K562 (cell line): ENCODE measurements around the gene ZNF668. TPM values are rescaled to one million over a fixed set of nuclear protein-coding genes. Genes with fewer than 3 reads are reported as not detected.
A peak's percentile ranks its signal among the peaks of the same experiment; 100 is the strongest.

Source experiments
- ELF2 ChIP-seq: fragments of 250-450 bp; sonication (Bioruptor Pico); IDR thresholded peaks from 2 replicates; pipeline ENCODE4 v1.5.0; 2021; ENCODE audit warnings: mild to moderate bottlenecking
- HDGF ChIP-seq: fragments of 450-650 bp; IDR thresholded peaks from 2 replicates; pipeline ENCODE4 v1.6.1; 2016
- ILF3 ChIP-seq: fragments of 450-650 bp; IDR thresholded peaks from 2 replicates; pipeline ENCODE4 v1.6.1; 2018; ENCODE audit warnings: antibody characterized with exemption, mild to moderate bottlenecking, moderate library complexity, borderline replicate concordance
- KLF1 ChIP-seq: fragments of 450-650 bp; IDR thresholded peaks from 2 replicates; pipeline ENCODE4 v1.6.1; 2016; ENCODE audit warnings: missing genetic modification characterization, missing compliant biosample characterization
- NCOA1 ChIP-seq: fragments of 450-650 bp; IDR thresholded peaks from 2 replicates; pipeline ENCODE4 v1.6.1; 2016; ENCODE audit warnings: low read depth
- NFRKB ChIP-seq: fragments of 450-650 bp; IDR thresholded peaks from 2 replicates; pipeline ENCODE4 v1.6.1; 2016; ENCODE audit warnings: low read depth
- NONO ChIP-seq, 2 experiments: fragments of 200-400 bp in 1 of 2; fragments of 450-650 bp in 1 of 2; formaldehyde crosslinking in 1 of 2; IDR thresholded peaks; 2 replicates each; pipeline ENCODE4 v1.6.1; 2017; ENCODE audit warnings: low read depth in 2 of 2, mild to moderate bottlenecking in 2 of 2, moderate library complexity in 2 of 2, low read length in 1 of 2
- POLR2AphosphoS2 ChIP-seq: IDR thresholded peaks from 2 replicates; pipeline ENCODE4 v1.6.1; 2012; ENCODE audit warnings: low read length, improper control_type of control experiment
- SMARCA4 ChIP-seq: fragments of 450-650 bp; IDR thresholded peaks from 2 replicates; pipeline ENCODE4 v1.6.1; 2016
- TAL1 ChIP-seq: fragments of 450-650 bp; IDR thresholded peaks from 2 replicates; pipeline ENCODE4 v1.6.1; 2016; ENCODE audit warnings: mild to moderate bottlenecking
- WHSC1 ChIP-seq: IDR thresholded peaks from one replicate; pipeline ENCODE4 v1.6.1; 2012; ENCODE audit warnings: low read length, control low read depth, inconsistent platforms
- ZC3H4 ChIP-seq: sonication (generic); formaldehyde crosslinking; IDR thresholded peaks from 2 replicates; pipeline ENCODE4 v1.9.0; 2021; ENCODE audit warnings: missing genetic modification reagents, borderline replicate concordance
- ZNF24 ChIP-seq: fragments of 450-650 bp; IDR thresholded peaks from 2 replicates; pipeline ENCODE4 v1.6.1; 2016
- ZNF699 ChIP-seq: fragments of 250-450 bp; sonication (Bioruptor Pico); IDR thresholded peaks from 2 replicates; pipeline ENCODE4 v1.8.0; 2021; ENCODE audit warnings: mild to moderate bottlenecking, moderate library complexity; ENCODE audit not compliant: insufficient replicate concordance
- polyA plus RNA-seq, 8 experiments: library from polyadenylated mRNA; depleted of rRNA in 4 of 8; stranded (reverse) in 5 of 8; unstranded in 3 of 8; fragments of >200 nt; fragmentation: Nextera tagmentation in 2 of 8; fragmentation: Illumina TruSeq in 1 of 8; extraction: Ambion mirVana in 2 of 8; extraction: Trizol in 1 of 8; gene quantifications; 2 replicates each; pipeline versions ENCODE4 v1.2.1 to v1.2.3, GENCODE V29; 2011 to 2014; ENCODE audit warnings: inconsistent platforms in 1 of 8, missing spikeins in 1 of 8
- total RNA-seq, 7 experiments: library from RNA; depleted of rRNA in 6 of 7; stranded (reverse); fragments of >200 nt in 6 of 7; fragmentation: Illumina TruSeq in 2 of 7; extraction: Trizol in 2 of 7; gene quantifications; 2 replicates each; pipeline versions ENCODE4 v1.2.1 to v1.2.3, GENCODE V29; 2011 to 2021; ENCODE audit warnings: low replicate concordance in 1 of 7
- TF ChIP-seq, protein P1 (sequence below): fragments of 250-450 bp; sonication (Bioruptor Pico); IDR thresholded peaks from 2 replicates; pipeline ENCODE4 v1.8.0; 2021; ENCODE audit warnings: moderate library complexity, mild to moderate bottlenecking, inconsistent platforms
- TF ChIP-seq, protein P2 (sequence below), 2 experiments: IDR thresholded peaks in 1 of 2; conservative IDR thresholded peaks in 1 of 2; 2 replicates each; pipeline ENCODE4 v1.6.1; 2016; ENCODE audit warnings: low read depth in 2 of 2, mild to moderate bottlenecking in 1 of 2, missing compliant biosample characterization in 1 of 2, missing genetic modification characterization in 1 of 2, moderate library complexity in 1 of 2
- TF ChIP-seq, protein P3 (sequence below): sonication (generic); formaldehyde crosslinking; IDR thresholded peaks from 2 replicates; pipeline ENCODE4 v1.8.1; 2023; ENCODE audit warnings: mild to moderate bottlenecking, missing genetic modification reagents
- TF ChIP-seq, protein P4 (sequence below): fragments of 450-650 bp; IDR thresholded peaks from 2 replicates; pipeline ENCODE4 v1.6.1; 2016; ENCODE audit warnings: low read depth, mild to moderate bottlenecking, moderate library complexity
- TF ChIP-seq, protein P5 (sequence below), 2 experiments: fragments of 450-650 bp; conservative IDR thresholded peaks; 2 replicates each; pipeline ENCODE4 v1.6.1; 2017; ENCODE audit warnings: mild to moderate bottlenecking in 2 of 2, moderate library complexity in 2 of 2

The ZNF668 gene
- total and polyA plus RNA-seq, 9 of the 15 experiments (the other 6 are each of a cell fraction or from before 2014, with no cell fraction given): 0.04 to 15.3 (median 3.8) TPM; not detected in 1

DNA sequence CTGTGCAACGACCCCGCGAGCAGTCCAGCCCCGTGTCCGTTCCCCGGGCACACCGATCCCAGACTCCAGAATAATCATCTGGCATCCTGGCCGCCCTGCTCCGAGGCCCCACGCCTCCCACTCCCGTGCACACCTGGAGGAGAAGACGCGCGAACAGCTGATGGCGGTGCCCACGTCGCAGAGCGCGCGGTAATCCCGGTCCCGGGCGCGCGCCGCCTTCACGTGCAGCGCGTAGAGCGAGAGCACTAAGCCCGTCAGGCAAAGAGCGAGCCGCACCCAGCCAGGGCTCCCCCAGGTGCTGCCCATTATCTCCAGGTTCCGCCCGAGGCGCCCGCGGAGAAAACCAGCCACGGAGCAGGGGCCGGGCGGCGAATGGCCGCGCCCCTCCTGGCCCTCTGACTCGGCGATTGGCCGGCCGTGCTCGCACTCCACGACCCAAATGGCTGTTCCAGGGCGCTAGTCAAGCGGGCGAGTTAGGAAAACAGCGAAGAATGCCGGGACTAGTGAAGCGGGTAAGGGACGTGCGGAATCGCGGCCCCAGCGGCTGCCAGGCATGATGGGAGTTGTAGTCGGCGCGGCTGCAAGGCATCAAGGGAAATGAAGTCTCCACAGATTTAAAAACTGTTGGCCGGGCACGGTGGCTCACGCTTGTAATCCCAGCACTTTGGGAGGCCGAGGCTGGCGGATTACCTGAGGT is 20.5 kb upstream of the ZNF668 start, which contains the start of gene VKORC1 (continued):
- TF ChIP-seq, protein P1, sequence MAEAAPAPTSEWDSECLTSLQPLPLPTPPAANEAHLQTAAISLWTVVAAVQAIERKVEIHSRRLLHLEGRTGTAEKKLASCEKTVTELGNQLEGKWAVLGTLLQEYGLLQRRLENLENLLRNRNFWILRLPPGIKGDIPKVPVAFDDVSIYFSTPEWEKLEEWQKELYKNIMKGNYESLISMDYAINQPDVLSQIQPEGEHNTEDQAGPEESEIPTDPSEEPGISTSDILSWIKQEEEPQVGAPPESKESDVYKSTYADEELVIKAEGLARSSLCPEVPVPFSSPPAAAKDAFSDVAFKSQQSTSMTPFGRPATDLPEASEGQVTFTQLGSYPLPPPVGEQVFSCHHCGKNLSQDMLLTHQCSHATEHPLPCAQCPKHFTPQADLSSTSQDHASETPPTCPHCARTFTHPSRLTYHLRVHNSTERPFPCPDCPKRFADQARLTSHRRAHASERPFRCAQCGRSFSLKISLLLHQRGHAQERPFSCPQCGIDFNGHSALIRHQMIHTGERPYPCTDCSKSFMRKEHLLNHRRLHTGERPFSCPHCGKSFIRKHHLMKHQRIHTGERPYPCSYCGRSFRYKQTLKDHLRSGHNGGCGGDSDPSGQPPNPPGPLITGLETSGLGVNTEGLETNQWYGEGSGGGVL (CRISPR knock-in tag): no peak
- TF ChIP-seq SMARCA4: no peak
- no peak for TF ChIP-seq TAL1
- TF ChIP-seq, protein P2, sequence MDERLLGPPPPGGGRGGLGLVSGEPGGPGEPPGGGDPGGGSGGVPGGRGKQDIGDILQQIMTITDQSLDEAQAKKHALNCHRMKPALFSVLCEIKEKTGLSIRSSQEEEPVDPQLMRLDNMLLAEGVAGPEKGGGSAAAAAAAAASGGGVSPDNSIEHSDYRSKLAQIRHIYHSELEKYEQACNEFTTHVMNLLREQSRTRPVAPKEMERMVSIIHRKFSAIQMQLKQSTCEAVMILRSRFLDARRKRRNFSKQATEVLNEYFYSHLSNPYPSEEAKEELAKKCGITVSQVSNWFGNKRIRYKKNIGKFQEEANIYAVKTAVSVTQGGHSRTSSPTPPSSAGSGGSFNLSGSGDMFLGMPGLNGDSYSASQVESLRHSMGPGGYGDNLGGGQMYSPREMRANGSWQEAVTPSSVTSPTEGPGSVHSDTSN (CRISPR knock-in tag; IDR thresholded peaks at IDR 0.05; ENCODE audit: low read depth): no peak
- TF ChIP-seq, protein P2 (tag; conservative IDR thresholded peaks at IDR 0.05; ENCODE audit: low read depth): no peak; the same call in 1 of the 2 replicates
- no peak for TF ChIP-seq NONO (IDR thresholded peaks at IDR 0.05; ENCODE audit: low read depth in 2 of 2, low read length in 1 of 2)
- TF ChIP-seq NCOA1: no peak
- TF ChIP-seq POLR2AphosphoS2: no peak
- TF ChIP-seq, protein P3, sequence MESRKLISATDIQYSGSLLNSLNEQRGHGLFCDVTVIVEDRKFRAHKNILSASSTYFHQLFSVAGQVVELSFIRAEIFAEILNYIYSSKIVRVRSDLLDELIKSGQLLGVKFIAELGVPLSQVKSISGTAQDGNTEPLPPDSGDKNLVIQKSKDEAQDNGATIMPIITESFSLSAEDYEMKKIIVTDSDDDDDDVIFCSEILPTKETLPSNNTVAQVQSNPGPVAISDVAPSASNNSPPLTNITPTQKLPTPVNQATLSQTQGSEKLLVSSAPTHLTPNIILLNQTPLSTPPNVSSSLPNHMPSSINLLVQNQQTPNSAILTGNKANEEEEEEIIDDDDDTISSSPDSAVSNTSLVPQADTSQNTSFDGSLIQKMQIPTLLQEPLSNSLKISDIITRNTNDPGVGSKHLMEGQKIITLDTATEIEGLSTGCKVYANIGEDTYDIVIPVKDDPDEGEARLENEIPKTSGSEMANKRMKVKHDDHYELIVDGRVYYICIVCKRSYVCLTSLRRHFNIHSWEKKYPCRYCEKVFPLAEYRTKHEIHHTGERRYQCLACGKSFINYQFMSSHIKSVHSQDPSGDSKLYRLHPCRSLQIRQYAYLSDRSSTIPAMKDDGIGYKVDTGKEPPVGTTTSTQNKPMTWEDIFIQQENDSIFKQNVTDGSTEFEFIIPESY (CRISPR knock-in tag): no peak; the same call in 1 of the 2 replicates
- TF ChIP-seq ZNF24: no peak
- TF ChIP-seq, protein P4, sequence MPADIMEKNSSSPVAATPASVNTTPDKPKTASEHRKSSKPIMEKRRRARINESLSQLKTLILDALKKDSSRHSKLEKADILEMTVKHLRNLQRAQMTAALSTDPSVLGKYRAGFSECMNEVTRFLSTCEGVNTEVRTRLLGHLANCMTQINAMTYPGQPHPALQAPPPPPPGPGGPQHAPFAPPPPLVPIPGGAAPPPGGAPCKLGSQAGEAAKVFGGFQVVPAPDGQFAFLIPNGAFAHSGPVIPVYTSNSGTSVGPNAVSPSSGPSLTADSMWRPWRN: no peak
- no peak for TF ChIP-seq WHSC1
- TF ChIP-seq ZNF699 (CRISPR knock-in tag): no peak
- no peak for TF ChIP-seq HDGF
- TF ChIP-seq KLF1 (tag): peak; percentile 63; the same call in 1 of the 2 replicates
- no peak; the same call in 1 of the 2 replicates for TF ChIP-seq ZC3H4 (CRISPR knock-in tag)
- no peak for TF ChIP-seq ILF3
- no peak for TF ChIP-seq NFRKB
- TF ChIP-seq, protein P5, sequence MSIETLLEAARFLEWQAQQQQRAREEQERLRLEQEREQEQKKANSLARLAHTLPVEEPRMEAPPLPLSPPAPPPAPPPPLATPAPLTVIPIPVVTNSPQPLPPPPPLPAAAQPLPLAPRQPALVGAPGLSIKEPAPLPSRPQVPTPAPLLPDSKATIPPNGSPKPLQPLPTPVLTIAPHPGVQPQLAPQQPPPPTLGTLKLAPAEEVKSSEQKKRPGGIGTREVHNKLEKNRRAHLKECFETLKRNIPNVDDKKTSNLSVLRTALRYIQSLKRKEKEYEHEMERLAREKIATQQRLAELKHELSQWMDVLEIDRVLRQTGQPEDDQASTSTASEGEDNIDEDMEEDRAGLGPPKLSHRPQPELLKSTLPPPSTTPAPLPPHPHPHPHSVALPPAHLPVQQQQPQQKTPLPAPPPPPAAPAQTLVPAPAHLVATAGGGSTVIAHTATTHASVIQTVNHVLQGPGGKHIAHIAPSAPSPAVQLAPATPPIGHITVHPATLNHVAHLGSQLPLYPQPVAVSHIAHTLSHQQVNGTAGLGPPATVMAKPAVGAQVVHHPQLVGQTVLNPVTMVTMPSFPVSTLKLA (conservative IDR thresholded peaks at IDR 0.05): peak; percentile 73 to 89
- no peak for TF ChIP-seq ELF2 (CRISPR knock-in tag)
